Testis (tissue), 3 donors: Measurements from ENCODE around the gene DCLK2. TPM values are rescaled to one million over a fixed set of nuclear protein-coding genes. Genes with fewer than 3 reads are reported as not detected.
A peak's percentile ranks its signal among the peaks of the same experiment; 100 is the strongest.

Experiments
- DNase-seq: peaks from one replicate; pipeline ENCODE4 v3.0.0-alpha.2; 2019
- H3K27ac ChIP-seq, 2 donors: fragments of 200-600 bp; sonication (generic); one replicate each; pipeline ENCODE4 v1.5.1; 2019
- H3K27me3 ChIP-seq: fragments of 200-600 bp; sonication (generic); one replicate; pipeline ENCODE4 v1.5.1; 2019
- H3K36me3 ChIP-seq: fragments of 200-600 bp; sonication (generic); one replicate; pipeline ENCODE4 v1.5.1; 2017; ENCODE audit warnings: low read depth; ENCODE audit errors: missing control alignments
- H3K4me1 ChIP-seq: fragments of 200-600 bp; sonication (generic); one replicate; pipeline ENCODE4 v1.5.1; 2019
- H3K4me3 ChIP-seq, 2 donors: fragments of 200-600 bp; sonication (generic); one replicate each; pipeline ENCODE4 v1.5.1; 2017 to 2019
- H3K9me3 ChIP-seq: fragments of 200-600 bp; sonication (generic); one replicate; pipeline ENCODE4 v1.5.1; 2017
- POLR2A ChIP-seq: fragments of 450-650 bp; IDR thresholded peaks from one replicate; pipeline ENCODE4 v1.6.1; 2017; ENCODE audit warnings: antibody characterized with exemption, mild to moderate bottlenecking, moderate library complexity
- WGBS, 2 donors: methylation state at CpG; one replicate each; pipeline ENCODE4 v1.1.5; 2018; 5-methylcytosine and 5-hydroxymethylcytosine counted together
- intact Hi-C: fragments of 100-400 bp; cut with DNase I; formaldehyde crosslinking; loops from one replicate; pipeline ENCODE4 v1.15.1; 2023; ENCODE audit warnings: low total_unique reads
- polyA plus RNA-seq: library from polyadenylated mRNA; stranded (reverse); fragments of 350-450 nt; fragmentation: Illumina TruSeq; extraction: RNeasy Lipid Tissue Mini Kit (QIAGEN cat#74804); gene quantifications from one replicate; pipeline ENCODE4 v1.2.3, GENCODE V29; 2014; ENCODE audit warnings: low read depth, low replicate concordance; ENCODE audit not compliant: insufficient read depth
- total RNA-seq, 2 donors: library from RNA; depleted of rRNA; stranded (reverse); fragments of >200 nt; gene quantifications; one replicate each; pipeline ENCODE4 v1.2.3, GENCODE V29; 2016
- TF ChIP-seq, protein P1 (sequence below), 3 experiments: fragments of 450-650 bp in 2 of 3; fragments of 200-600 bp in 1 of 3; sonication (generic) in 1 of 3; IDR thresholded peaks; one replicate each; pipeline ENCODE4 v1.5.1; 2016 to 2019; ENCODE audit warnings: antibody characterized with exemption in 3 of 3, mild to moderate bottlenecking in 2 of 3, moderate library complexity in 1 of 3

The DCLK2 gene
- total and polyA plus RNA-seq, 3 donors from 2014 or later = 6.1 to 18.4 (median 14.8) TPM

DNA sequence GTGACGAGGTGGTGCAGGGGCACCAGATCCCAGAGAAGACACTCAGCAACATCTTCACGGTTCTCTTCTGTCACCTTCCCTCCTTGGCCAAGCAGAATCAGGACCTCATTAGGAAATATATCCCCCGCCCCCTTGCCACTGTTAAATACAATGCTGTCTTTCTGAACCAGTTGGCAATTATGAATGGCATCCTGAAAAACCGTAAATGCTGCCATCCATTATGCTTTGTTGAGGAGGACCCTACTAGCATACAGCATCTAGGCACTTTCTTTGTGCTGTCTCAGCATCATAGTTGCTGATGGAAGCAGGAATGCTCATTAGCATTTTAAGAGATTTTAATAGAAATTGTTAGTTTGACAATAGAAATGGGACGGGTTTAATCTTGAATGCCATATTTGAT, 138.5 kb downstream of the DCLK2 start:
- no peaks in the 10 kb centered on the region for H3K36me3 ChIP-seq
- WGBS, 2 donors = 94% methylated on average over 5 of the region's 5 CpGs
- TF ChIP-seq, protein P1, sequence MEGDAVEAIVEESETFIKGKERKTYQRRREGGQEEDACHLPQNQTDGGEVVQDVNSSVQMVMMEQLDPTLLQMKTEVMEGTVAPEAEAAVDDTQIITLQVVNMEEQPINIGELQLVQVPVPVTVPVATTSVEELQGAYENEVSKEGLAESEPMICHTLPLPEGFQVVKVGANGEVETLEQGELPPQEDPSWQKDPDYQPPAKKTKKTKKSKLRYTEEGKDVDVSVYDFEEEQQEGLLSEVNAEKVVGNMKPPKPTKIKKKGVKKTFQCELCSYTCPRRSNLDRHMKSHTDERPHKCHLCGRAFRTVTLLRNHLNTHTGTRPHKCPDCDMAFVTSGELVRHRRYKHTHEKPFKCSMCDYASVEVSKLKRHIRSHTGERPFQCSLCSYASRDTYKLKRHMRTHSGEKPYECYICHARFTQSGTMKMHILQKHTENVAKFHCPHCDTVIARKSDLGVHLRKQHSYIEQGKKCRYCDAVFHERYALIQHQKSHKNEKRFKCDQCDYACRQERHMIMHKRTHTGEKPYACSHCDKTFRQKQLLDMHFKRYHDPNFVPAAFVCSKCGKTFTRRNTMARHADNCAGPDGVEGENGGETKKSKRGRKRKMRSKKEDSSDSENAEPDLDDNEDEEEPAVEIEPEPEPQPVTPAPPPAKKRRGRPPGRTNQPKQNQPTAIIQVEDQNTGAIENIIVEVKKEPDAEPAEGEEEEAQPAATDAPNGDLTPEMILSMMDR (IDR thresholded peaks at IDR 0.05) = no peak
- TF ChIP-seq POLR2A = no peak
- H3K4me3 ChIP-seq = no peak overlapping the region
- H3K27ac ChIP-seq = no peak overlapping the region
- no peaks in the 10 kb centered on the region for H3K9me3 ChIP-seq
- DNase-seq = no peak
- no peaks in the 10 kb centered on the region for H3K27me3 ChIP-seq
- intact Hi-C loops = loop anchor here (10.0 kb wide), 1 partner anchor 202 kb away; no protein-coding TSS in a partner anchor
- H3K4me1 ChIP-seq = no peaks in the 10 kb centered on the region

DNA sequence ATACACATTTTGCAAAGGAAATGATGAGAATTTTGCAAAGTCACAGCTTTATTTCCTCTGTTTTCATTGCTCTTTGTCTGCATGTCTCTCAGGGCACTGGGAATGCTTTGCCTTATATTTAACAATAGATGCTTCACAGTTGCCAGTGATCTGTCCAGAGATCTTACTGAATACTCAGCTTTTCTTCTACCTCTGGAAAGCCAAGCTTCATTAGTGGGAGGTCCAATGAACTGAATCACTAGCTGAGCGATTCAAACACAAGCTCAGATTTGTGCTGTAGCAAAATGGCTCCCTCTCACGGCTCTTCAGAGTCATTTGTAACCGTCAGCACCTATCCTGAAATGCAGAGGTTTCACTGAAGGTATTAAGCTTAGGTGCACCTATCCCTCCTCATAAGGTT, 138.9 kb downstream of the DCLK2 start:
- no peak for TF ChIP-seq POLR2A
- TF ChIP-seq, protein P1 (IDR thresholded peaks at IDR 0.05) = peak in 1 of 3 experiments; percentile 7
- no peak for DNase-seq
- H3K9me3 ChIP-seq = no peaks in the 10 kb centered on the region
- no peak overlapping the region for H3K4me3 ChIP-seq
- H3K4me1 ChIP-seq = no peaks in the 10 kb centered on the region
- no peak overlapping the region for H3K27ac ChIP-seq
- H3K36me3 ChIP-seq = no peaks in the 10 kb centered on the region
- no peaks in the 10 kb centered on the region for H3K27me3 ChIP-seq
- WGBS, 2 donors = 56 to 63% methylated on average over 3 of the region's 3 CpGs
- intact Hi-C loops = loop anchor here (10.0 kb wide), 1 partner anchor 202 kb away; no protein-coding TSS in a partner anchor

DNA sequence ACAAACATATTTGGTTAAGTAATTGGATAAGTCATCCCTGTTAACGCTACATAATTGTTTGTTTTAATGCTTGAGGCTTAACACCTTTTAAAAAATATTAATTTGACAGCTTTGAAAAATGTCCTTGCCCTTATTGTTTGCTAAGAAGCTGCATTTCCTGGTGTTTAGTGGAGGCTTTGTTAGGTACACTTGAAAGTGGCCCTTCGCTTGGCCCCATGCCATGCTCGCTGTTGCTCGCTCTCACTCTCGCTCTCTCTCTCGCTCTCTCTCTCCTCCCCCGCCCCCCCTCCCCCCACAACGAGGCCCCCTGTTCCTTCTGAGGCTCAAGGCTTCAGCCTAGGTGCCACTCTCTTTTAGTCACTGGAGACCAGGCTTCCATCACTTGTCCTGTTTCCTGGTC, 139.6 kb downstream of the DCLK2 start:
- 81 to 87% methylated on average over 8 of the region's 8 CpGs for WGBS, 2 donors
- H3K4me1 ChIP-seq = no peaks in the 10 kb centered on the region
- no peak overlapping the region for H3K27ac ChIP-seq
- H3K4me3 ChIP-seq = no peak overlapping the region
- intact Hi-C loops = loop anchor here (10.0 kb wide), 1 partner anchor 203 kb away; no protein-coding TSS in a partner anchor
- TF ChIP-seq, protein P1 (IDR thresholded peaks at IDR 0.05) = no peak
- no peak for TF ChIP-seq POLR2A
- no peaks in the 10 kb centered on the region for H3K27me3 ChIP-seq
- no peaks in the 10 kb centered on the region for H3K9me3 ChIP-seq
- no peak for DNase-seq
- no peaks in the 10 kb centered on the region for H3K36me3 ChIP-seq

DNA sequence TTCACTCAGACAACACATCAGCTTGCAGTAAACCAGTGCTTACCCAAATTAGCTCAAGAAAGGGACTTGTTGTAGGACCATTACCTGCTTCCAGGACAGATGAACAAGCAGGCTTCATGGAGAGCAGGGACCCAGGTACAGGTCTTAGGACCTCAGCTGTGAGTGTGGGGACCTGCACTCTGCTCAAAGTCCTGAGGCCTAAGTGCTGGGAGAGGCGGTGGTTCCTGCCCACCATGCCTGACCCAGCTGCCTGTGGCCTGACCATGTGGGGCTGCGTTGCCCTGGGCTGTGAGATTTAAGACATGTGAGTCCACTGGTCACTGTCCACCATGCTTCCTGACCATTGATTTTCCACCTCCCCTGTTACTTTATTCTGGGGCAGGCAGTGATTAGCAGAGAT, 140.2 kb downstream of the DCLK2 start:
- intact Hi-C loops = loop anchor here (10.0 kb wide), 1 partner anchor 204 kb away; no protein-coding TSS in a partner anchor
- no peaks in the 10 kb centered on the region for H3K36me3 ChIP-seq
- H3K4me1 ChIP-seq = no peaks in the 10 kb centered on the region
- H3K4me3 ChIP-seq = no peak overlapping the region
- 90 to 96% methylated on average over 2 of the region's 2 CpGs for WGBS, 2 donors
- H3K27ac ChIP-seq = no peak overlapping the region
- H3K27me3 ChIP-seq = no peaks in the 10 kb centered on the region
- no peak for DNase-seq
- no peaks in the 10 kb centered on the region for H3K9me3 ChIP-seq
- no peak for TF ChIP-seq POLR2A
- TF ChIP-seq, protein P1 (IDR thresholded peaks at IDR 0.05) = no peak

DNA sequence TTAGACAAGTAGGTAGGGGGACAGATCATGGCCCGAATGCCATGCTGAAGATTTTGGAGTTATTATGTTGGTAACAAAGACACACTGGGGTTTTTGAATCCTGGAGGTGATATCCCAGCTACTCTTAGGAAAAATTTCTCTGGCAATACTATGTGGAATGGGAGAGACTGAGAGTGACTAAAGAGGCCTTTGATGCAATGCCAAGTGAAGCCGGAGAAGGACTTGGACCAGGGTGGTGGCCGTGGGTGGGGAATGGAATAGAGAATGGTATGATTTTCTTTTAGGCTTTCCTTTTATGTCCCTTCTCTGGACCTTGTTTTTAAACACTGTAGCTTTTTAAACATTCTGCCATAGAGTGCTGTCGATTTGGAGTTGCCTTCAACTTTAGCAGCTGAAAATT, 141.6 kb downstream of the DCLK2 start:
- WGBS, 2 donors = 57 to 73% methylated on average over 4 of the region's 4 CpGs
- intact Hi-C loops = loop anchor here (10.0 kb wide), 1 partner anchor 205 kb away; no protein-coding TSS in a partner anchor
- Histone ChIP-seq H3K4me1 (no peaks in the 10 kb centered on the region), H3K4me3 (no peak overlapping the region), H3K27ac (no peak overlapping the region), H3K36me3 (no peaks in the 10 kb centered on the region), H3K9me3 (no peaks in the 10 kb centered on the region), H3K27me3 (no peaks in the 10 kb centered on the region)
- no peak for DNase-seq
- TF ChIP-seq, protein P1 (IDR thresholded peaks at IDR 0.05) = no peak
- TF ChIP-seq POLR2A = no peak
